HG03432 (cell line): ENCODE measurements around the gene JUP.
"Not testable (repeated sequence)": the region's sequence is repeated elsewhere in the genome, so short reads cannot be mapped to it uniquely, and the experiment has no call there.

ENCODE experiments used
- ATAC-seq: cut with Tn5 transposase; IDR thresholded peaks from one replicate; pipeline ENCODE4 v1.9.1; 2021; ENCODE audit warnings: mild to moderate bottlenecking, moderate library complexity; ENCODE audit not compliant: unreplicated experiment

The JUP gene

GRCh38 chr17:41786227-41787020, at the start of gene JUP:
Gene JUP (minus strand): TSS chr17:41786711. CDS start chr17:41771854, 14,857 bp downstream.
- ATAC-seq = peak; percentile 86

GRCh38 chr17:41835800-41836549, 49.5 kb upstream of the JUP start, which contains the start of gene NT5C3B:
Gene NT5C3B (minus strand): TSS chr17:41836232. CDS start chr17:41836193, 39 bp downstream.
- peak; percentile 69 for ATAC-seq

GRCh38 chr17:41835214-41835799, 48.8 kb upstream of the JUP start:
- peak; percentile 25 for ATAC-seq

GRCh38 chr17:41829961-41830360, 43.5 kb upstream of the JUP start:
- ATAC-seq = not testable (repeated sequence)

GRCh38 chr17:41825175-41825845, 38.8 kb upstream of the JUP start:
- ATAC-seq = no peak

- no peak for ATAC-seq
These were observed 37.6 kb upstream of the JUP start for GRCh38 chr17:41824086-41824485.

GRCh38 chr17:41823580-41823979, 37.1 kb upstream of the JUP start:
- ATAC-seq = no peak

GRCh38 chr17:41823141-41823524, 36.6 kb upstream of the JUP start:
- no peak for ATAC-seq

GRCh38 chr17:41822216-41823140, 36.0 kb upstream of the JUP start:
- no peak for ATAC-seq

GRCh38 chr17:41821776-41822175, 35.3 kb upstream of the JUP start:
- no peak for ATAC-seq

GRCh38 chr17:41818024-41818423, 31.5 kb upstream of the JUP start:
- no peak for ATAC-seq

- no peak for ATAC-seq
These were observed 30.3 kb upstream of the JUP start for GRCh38 chr17:41816637-41817320.

GRCh38 chr17:41814195-41814594, 27.7 kb upstream of the JUP start:
- no peak for ATAC-seq

- no peak for ATAC-seq
These were observed 27.2 kb upstream of the JUP start for GRCh38 chr17:41813699-41814124.

- ATAC-seq = no peak
These were observed 26.7 kb upstream of the JUP start for GRCh38 chr17:41813152-41813680.

GRCh38 chr17:41812381-41813151, 26.1 kb upstream of the JUP start, which contains the start of gene FKBP10:
Gene FKBP10 (plus strand): TSS chr17:41813004. CDS start chr17:41813035, 31 bp downstream.
- ATAC-seq = no peak

GRCh38 chr17:41811549-41812380, 25.3 kb upstream of the JUP start, which contains the start of gene P3H4:
Gene P3H4 (minus strand): TSS chr17:41811949. CDS start chr17:41811915, 34 bp downstream.
- ATAC-seq = peak; percentile 75
